Breast epithelium (tissue), 4 donors: Measurements from ENCODE around the gene SLX4IP. TPM values are rescaled to one million over a fixed set of nuclear protein-coding genes. Genes with fewer than 3 reads are reported as not detected.
A peak's percentile ranks its signal among the peaks of the same experiment; 100 is the strongest.

ENCODE experiments used
- DNase-seq, 2 donors: peaks; one replicate each; pipeline ENCODE4 v3.0.0-alpha.2; 2019; ENCODE audit warnings: low spot score in 2 of 2
- H3K27ac ChIP-seq, 2 donors: fragments of 200-600 bp; sonication (generic) in 1 of 2; one replicate each; pipeline ENCODE4 v1.5.1; 2016 to 2019; ENCODE audit warnings: mild to moderate bottlenecking in 1 of 2
- H3K27me3 ChIP-seq, 2 donors: fragments of 200-600 bp; sonication (generic) in 1 of 2; one replicate each; pipeline versions ENCODE4 v1.5.1 to v1.6.0; 2017 to 2019; ENCODE audit warnings: control low read depth in 1 of 2, mild to moderate bottlenecking in 1 of 2
- H3K36me3 ChIP-seq: fragments of 200-600 bp; one replicate; pipeline ENCODE4 v1.5.1; 2019
- H3K4me1 ChIP-seq, 2 donors: fragments of 200-600 bp; sonication (generic); one replicate each; pipeline ENCODE4 v1.5.1; 2016 to 2019; ENCODE audit warnings: control low read depth in 1 of 2
- H3K4me3 ChIP-seq, 3 donors: fragments of 200-600 bp; sonication (generic); 1 replicate in 2 of 3; 2 replicates in 1 of 3; pipeline ENCODE4 v1.5.1; 2016 to 2019; ENCODE audit warnings: mild to moderate bottlenecking in 3 of 3, moderate library complexity in 2 of 3
- H3K9me3 ChIP-seq, 2 donors: fragments of 200-600 bp; sonication (generic) in 1 of 2; one replicate each; pipeline ENCODE4 v1.5.1; 2016 to 2019; ENCODE audit warnings: control low read depth in 1 of 2
- POLR2A ChIP-seq: fragments of 450-650 bp; IDR thresholded peaks from one replicate; pipeline ENCODE4 v1.6.1; 2016; ENCODE audit warnings: antibody characterized with exemption, mild to moderate bottlenecking, moderate library complexity
- POLR2AphosphoS5 ChIP-seq, 3 donors: sonication (generic); formaldehyde crosslinking; IDR thresholded peaks; one replicate each; pipeline ENCODE4 v1.6.1; 2017; ENCODE audit warnings: antibody characterized with exemption in 3 of 3
- intact Hi-C: fragments of 100-400 bp; cut with DNase I; formaldehyde crosslinking; loops from one replicate; pipeline ENCODE4 v1.15.1; 2023; ENCODE audit warnings: low total_unique reads
- total RNA-seq, 3 donors: library from RNA; depleted of rRNA; stranded (reverse); fragments of >200 nt; gene quantifications; one replicate each; pipeline ENCODE4 v1.1.0, GENCODE V29; 2016
- TF ChIP-seq, protein P1 (sequence below), 3 donors: fragments of 450-650 bp; IDR thresholded peaks; one replicate each; pipeline ENCODE4 v1.5.1; 2016 to 2017; ENCODE audit warnings: antibody characterized with exemption in 3 of 3, mild to moderate bottlenecking in 3 of 3, moderate library complexity in 3 of 3

Gene SLX4IP
- total RNA-seq, 3 donors from 2014 or later = 4.2 to 6.9 (median 5.9) TPM

DNA sequence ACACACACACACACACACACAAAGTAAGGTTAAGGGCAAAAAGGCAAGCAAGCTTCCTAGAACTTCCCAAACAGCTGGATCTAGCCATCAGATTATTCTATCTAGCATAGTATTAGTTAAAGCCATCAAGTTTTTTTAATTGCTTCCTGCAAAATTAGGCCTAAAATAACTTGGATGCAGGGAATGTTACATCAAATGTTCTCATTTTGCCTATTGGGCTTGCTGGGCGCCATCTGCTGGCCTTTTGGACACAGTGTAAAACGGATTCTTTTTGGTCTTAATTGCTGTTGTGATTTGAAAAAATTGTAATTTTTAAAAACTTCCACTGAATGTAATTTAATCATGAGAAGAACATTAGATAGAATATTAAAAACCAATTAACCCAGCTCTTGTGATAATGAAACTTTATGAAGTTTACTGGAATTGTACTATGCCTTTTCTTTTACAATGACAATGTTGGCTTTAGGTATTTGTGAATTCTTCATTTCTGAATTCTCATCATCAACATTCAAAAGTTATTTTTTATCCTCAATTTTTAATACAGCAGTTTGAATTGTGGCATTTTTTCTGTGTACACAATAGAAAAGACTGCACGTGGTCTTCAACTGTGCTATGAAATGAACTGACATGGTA is 7.9 kb upstream of the SLX4IP start:
- no peak overlapping the region for H3K4me3 ChIP-seq
- intact Hi-C loops = loop anchor here (5.0 kb wide), 1 partner anchor 810 kb away; no protein-coding TSS in a partner anchor
- H3K36me3 ChIP-seq = no peaks in the 10 kb centered on the region
- H3K4me1 ChIP-seq = no peaks in the 10 kb centered on the region
- no peak overlapping the region for H3K27ac ChIP-seq
- H3K9me3 ChIP-seq = no peaks in the 10 kb centered on the region
- TF ChIP-seq, protein P1, sequence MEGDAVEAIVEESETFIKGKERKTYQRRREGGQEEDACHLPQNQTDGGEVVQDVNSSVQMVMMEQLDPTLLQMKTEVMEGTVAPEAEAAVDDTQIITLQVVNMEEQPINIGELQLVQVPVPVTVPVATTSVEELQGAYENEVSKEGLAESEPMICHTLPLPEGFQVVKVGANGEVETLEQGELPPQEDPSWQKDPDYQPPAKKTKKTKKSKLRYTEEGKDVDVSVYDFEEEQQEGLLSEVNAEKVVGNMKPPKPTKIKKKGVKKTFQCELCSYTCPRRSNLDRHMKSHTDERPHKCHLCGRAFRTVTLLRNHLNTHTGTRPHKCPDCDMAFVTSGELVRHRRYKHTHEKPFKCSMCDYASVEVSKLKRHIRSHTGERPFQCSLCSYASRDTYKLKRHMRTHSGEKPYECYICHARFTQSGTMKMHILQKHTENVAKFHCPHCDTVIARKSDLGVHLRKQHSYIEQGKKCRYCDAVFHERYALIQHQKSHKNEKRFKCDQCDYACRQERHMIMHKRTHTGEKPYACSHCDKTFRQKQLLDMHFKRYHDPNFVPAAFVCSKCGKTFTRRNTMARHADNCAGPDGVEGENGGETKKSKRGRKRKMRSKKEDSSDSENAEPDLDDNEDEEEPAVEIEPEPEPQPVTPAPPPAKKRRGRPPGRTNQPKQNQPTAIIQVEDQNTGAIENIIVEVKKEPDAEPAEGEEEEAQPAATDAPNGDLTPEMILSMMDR (IDR thresholded peaks at IDR 0.05) = peak; percentile 46 to 67 (median 59)
- TF ChIP-seq POLR2AphosphoS5 (IDR thresholded peaks at IDR 0.05) = no peak
- no peak for DNase-seq
- no peaks in the 10 kb centered on the region for H3K27me3 ChIP-seq

DNA sequence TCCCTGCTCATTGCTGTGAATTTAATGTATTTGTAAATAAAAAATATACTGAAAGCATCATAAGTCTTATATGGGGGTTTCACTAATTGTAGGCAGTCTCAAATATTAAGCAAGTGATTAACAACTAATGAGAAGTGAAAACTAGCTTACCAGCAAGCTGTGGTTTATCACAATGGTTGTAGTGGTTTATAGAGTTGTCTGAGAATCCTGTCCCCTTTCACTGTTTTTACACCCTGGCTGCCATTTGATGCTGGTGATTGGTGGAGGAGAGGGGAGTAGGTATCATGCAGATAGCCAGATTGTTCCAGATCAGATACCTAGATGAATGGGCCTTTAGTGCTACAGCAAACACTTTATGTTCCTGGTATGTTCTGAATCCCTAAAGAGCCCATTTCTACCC is 7.1 kb upstream of the SLX4IP start:
- Histone ChIP-seq H3K4me3 (no peak overlapping the region), H3K27ac (no peak overlapping the region), H3K9me3 (no peaks in the 10 kb centered on the region), H3K27me3 (no peaks in the 10 kb centered on the region), H3K36me3 (no peaks in the 10 kb centered on the region), H3K4me1 (peaks cover 0 to 3% of the 10 kb centered on the region in 2 donors)
- no peak for TF ChIP-seq POLR2AphosphoS5 (IDR thresholded peaks at IDR 0.05)
- TF ChIP-seq POLR2A = no peak
- TF ChIP-seq, protein P1 (IDR thresholded peaks at IDR 0.05) = no peak
- intact Hi-C loops = loop anchor here (5.0 kb wide), 1 partner anchor 811 kb away; no protein-coding TSS in a partner anchor
- no peak for DNase-seq

DNA sequence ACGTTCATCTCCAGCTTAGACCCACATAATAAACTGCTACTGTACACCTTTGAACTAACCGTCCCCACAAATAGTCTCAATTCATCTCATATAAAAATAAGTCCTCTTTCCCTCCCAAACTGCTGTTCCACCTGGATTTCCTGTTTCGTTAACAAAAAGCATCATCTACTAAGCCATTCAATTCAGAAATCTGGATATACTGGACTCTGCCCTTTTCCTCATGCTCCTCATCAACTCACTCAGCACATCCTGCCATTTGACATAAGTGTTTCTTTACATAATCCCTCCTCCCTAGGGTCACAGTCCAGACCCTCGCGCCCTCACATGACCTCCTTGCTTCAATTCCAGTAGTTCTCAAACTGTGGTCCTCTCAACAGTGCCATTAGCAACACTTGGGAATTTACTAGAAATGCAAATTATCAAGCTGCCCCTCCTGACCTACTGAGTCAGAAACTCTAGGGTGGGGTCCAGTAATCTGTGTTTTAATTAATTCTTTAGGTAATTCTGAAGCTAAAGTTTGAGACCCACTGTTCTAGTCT is 5.6 kb upstream of the SLX4IP start:
- H3K36me3 ChIP-seq = no peaks in the 10 kb centered on the region
- no peak overlapping the region for H3K4me3 ChIP-seq
- TF ChIP-seq POLR2AphosphoS5 (IDR thresholded peaks at IDR 0.05) (no peak), POLR2A (no peak)
- TF ChIP-seq, protein P1 (IDR thresholded peaks at IDR 0.05) = no peak
- intact Hi-C loops = loop anchor here (5.0 kb wide), 1 partner anchor 812 kb away; no protein-coding TSS in a partner anchor
- peaks cover 0 to 4% of the 10 kb centered on the region in 2 donors for H3K4me1 ChIP-seq
- no peak for DNase-seq
- H3K9me3 ChIP-seq = no peaks in the 10 kb centered on the region
- H3K27ac ChIP-seq = no peak overlapping the region
- no peaks in the 10 kb centered on the region for H3K27me3 ChIP-seq

DNA sequence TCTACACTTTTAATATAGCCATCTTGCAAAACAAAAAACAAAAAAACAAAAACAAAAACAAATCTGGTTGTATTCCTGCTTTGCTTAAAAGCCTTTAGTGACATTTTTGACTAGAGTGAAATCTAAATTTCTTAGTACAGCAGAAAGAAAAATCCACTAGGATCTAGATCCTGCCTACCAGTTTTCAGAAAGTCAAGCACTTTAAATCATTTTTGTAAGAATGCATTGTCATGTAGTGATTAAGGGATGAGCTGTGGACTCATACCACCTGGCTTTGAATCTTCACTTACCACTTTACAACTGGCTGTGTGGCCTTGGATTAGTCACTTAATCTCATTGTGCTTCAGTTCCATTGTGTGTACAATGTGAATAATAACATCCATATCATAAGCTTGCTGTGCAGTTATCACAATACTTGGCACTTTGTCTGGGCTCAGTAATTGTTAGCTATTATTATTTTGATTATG is 5.1 kb upstream of the SLX4IP start:
- H3K27ac ChIP-seq = no peak overlapping the region
- no peak for TF ChIP-seq POLR2AphosphoS5 (IDR thresholded peaks at IDR 0.05)
- TF ChIP-seq, protein P1 (IDR thresholded peaks at IDR 0.05) = no peak
- TF ChIP-seq POLR2A = no peak
- no peaks in the 10 kb centered on the region for H3K9me3 ChIP-seq
- intact Hi-C loops = loop anchor here (5.0 kb wide), 1 partner anchor 813 kb away; no protein-coding TSS in a partner anchor
- H3K4me1 ChIP-seq = peaks cover 0 to 4% of the 10 kb centered on the region in 2 donors
- DNase-seq = no peak
- H3K4me3 ChIP-seq = no peak overlapping the region
- no peaks in the 10 kb centered on the region for H3K36me3 ChIP-seq
- no peaks in the 10 kb centered on the region for H3K27me3 ChIP-seq

DNA sequence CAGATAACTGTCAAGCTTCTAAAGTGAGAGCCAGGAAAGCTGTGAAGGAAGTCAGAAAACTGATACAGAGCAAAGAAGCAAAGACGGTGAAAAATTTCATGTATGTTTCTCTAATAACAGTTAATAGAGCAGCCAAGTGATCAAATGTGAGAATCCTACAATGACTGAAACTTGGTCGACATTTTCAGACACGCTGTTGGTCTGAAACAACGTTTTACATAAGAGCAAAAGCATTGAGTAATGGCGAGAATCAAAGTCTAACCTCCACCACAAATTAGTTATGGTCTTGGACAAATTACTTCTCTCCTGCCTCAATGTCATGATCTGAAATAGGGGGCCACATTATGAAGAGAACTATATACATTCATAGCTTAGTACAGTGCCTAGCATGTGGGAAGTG is 4.4 kb upstream of the SLX4IP start:
- H3K4me3 ChIP-seq = no peak overlapping the region
- no peaks in the 10 kb centered on the region for H3K9me3 ChIP-seq
- no peak for DNase-seq
- no peak overlapping the region for H3K27ac ChIP-seq
- peaks cover 0 to 4% of the 10 kb centered on the region in 2 donors for H3K4me1 ChIP-seq
- H3K36me3 ChIP-seq = no peaks in the 10 kb centered on the region
- intact Hi-C loops = no loop called here
- H3K27me3 ChIP-seq = no peaks in the 10 kb centered on the region
- TF ChIP-seq POLR2AphosphoS5 (IDR thresholded peaks at IDR 0.05) (no peak), POLR2A (no peak)
- TF ChIP-seq, protein P1 (IDR thresholded peaks at IDR 0.05) = no peak
